HG03095 (cell line): Measurements from ENCODE around the gene ANXA8.
"Not testable (repeated sequence)": the region's sequence is repeated elsewhere in the genome, so short reads cannot be mapped to it uniquely, and the experiment has no call there.

Experiments
- ATAC-seq: cut with Tn5 transposase; IDR thresholded peaks from one replicate; pipeline ENCODE4 v1.9.1; 2021; ENCODE audit warnings: moderate library complexity; ENCODE audit not compliant: unreplicated experiment

ANXA8 gene

GRCh38 chr10:47465216-47465917, 18.5 kb downstream of the ANXA8 start:
- not testable (repeated sequence) for ATAC-seq

GRCh38 chr10:47462577-47463358, 21.1 kb downstream of the ANXA8 start:
- ATAC-seq, result not testable (repeated sequence)

GRCh38 chr10:47461261-47461687, 22.6 kb downstream of the ANXA8 start:
- ATAC-seq, result peak; percentile 50

- ATAC-seq, result no peak
These were observed 25.3 kb downstream of the ANXA8 start for GRCh38 chr10:47458466-47459154.

GRCh38 chr10:47457826-47458225, 26.1 kb downstream of the ANXA8 start:
- no peak for ATAC-seq

- ATAC-seq, result no peak
These were observed 26.4 kb downstream of the ANXA8 start for GRCh38 chr10:47457528-47457820.

- ATAC-seq, result no peak
These were observed 27.0 kb downstream of the ANXA8 start for GRCh38 chr10:47456794-47457527.

GRCh38 chr10:47456079-47456785, 27.7 kb downstream of the ANXA8 start:
- ATAC-seq, result no peak

GRCh38 chr10:47455350-47456078, 28.4 kb downstream of the ANXA8 start:
- not testable (repeated sequence) for ATAC-seq

GRCh38 chr10:47454780-47455058, 29.2 kb downstream of the ANXA8 start:
- ATAC-seq, result no peak

- ATAC-seq, result no peak
These were observed 29.7 kb downstream of the ANXA8 start for GRCh38 chr10:47454008-47454779.

- no peak for ATAC-seq
These were observed 30.5 kb downstream of the ANXA8 start for GRCh38 chr10:47453141-47454007.

GRCh38 chr10:47452495-47453140, 31.3 kb downstream of the ANXA8 start:
- no peak for ATAC-seq

- no peak for ATAC-seq
These were observed 31.9 kb downstream of the ANXA8 start for GRCh38 chr10:47451998-47452494.

- no peak for ATAC-seq
These were observed 32.5 kb downstream of the ANXA8 start for GRCh38 chr10:47451273-47451997.

GRCh38 chr10:47450442-47450841, 33.5 kb downstream of the ANXA8 start:
- no peak for ATAC-seq

GRCh38 chr10:47449979-47450378, 33.9 kb downstream of the ANXA8 start:
- ATAC-seq, result no peak
